Head of caudate nucleus (tissue), 42 donors: ENCODE data around the gene BHLHE41.

Experiments used
- DNase-seq, 42 donors: peaks; one replicate each; pipeline versions ENCODE4 v3.0.0 to v3.0.0-alpha.2; 2020 to 2021; ENCODE audit warnings: mixed read lengths in 7 of 42
- intact Hi-C: fragments of 100-400 bp; cut with DNase I; formaldehyde crosslinking; loops from one replicate; pipeline ENCODE4 v1.15.0; 2022

BHLHE41 gene

DNA sequence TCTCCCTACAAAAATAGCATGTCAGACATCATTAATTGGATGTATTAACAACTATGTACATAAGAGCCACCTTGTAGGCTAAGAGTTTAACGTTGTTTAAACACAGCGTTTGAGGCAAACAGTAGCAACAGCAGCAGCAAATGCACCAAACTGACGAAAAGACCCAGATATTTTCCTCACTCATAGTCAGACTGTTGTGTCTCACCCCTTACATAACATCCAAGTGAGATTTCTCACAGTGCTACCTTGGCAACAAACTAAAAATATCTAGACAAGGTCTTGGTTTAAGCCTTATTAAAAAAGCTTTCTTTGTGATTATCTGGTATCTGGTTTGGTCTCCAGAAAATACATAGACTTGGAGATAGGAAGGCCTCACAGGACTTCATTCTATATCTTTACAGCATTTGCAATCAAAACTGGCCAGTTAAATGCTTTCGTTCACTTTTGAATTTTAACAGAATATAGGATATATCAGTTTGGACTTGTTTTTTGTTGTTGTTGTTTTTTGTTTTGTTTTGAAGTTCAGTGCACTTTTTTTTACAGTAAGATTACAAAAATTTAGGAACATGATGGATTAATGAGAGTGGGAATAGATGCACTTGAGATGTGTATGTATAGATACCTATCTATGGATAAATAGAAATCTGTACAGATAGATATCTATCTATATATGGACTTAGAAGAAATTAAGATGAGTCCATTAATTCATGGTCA, 4.1 kb downstream of the BHLHE41 start:
- DNase-seq: peak in 2 of 42 donors; percentile 35 to 38
- intact Hi-C loops: loop anchor here (10.0 kb wide), 2 partner anchors 104 to 344 kb away; no protein-coding TSS in a partner anchor

DNA sequence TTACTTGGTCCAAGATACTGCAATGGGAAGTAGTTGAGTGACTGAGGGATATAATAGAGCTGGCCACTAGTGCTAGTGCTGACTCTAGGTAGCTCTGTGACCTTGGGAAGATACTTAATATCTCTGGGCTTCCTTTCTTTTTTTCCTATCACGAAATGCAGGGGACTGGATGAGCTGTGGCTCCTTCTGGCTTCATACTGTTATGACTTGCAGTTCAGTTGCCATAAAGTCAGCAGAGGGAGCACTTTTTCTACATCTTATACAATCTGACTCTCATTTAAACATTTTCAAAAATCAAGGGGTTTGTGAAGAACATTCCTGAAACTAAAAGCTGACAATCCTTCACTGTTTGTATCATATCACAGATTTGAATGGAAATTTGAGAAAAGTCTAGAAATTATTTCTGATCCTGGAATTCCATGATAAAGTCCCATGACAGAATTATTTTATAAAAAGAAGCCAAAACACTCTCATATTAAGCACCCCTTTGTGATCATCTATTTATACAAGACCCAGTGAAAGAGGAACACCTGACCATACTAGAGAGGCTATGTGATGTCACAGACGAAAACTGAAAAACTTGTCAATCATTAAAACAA, 5.3 kb downstream of the BHLHE41 start:
- intact Hi-C loops: loop anchor here (10.0 kb wide), 1 partner anchor 495 kb away; no protein-coding TSS in a partner anchor
- DNase-seq: peak in 15 of 42 donors; percentile 24 to 81 (median 56)

DNA sequence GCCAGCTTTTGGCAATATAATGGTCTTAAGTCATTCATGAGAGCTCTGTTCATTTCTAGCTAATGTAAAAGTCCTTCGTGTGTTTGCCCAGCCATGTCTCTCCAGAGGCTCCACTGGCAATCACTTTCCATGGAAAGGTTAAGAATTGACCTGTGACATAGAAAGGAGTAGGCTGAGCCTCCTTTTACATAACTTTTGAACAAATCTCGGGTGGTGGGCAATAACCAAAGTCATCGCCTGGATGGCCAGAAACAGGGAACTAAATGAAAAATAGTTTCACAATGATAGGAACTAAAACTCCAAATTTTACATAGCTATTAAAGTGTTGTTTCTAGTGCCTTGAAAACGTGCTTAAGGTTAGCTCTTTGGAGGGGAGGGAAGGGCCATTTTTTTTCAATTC, 6.5 kb downstream of the BHLHE41 start:
- intact Hi-C loops: loop anchor here (10.0 kb wide), 1 partner anchor 496 kb away; no protein-coding TSS in a partner anchor

DNA sequence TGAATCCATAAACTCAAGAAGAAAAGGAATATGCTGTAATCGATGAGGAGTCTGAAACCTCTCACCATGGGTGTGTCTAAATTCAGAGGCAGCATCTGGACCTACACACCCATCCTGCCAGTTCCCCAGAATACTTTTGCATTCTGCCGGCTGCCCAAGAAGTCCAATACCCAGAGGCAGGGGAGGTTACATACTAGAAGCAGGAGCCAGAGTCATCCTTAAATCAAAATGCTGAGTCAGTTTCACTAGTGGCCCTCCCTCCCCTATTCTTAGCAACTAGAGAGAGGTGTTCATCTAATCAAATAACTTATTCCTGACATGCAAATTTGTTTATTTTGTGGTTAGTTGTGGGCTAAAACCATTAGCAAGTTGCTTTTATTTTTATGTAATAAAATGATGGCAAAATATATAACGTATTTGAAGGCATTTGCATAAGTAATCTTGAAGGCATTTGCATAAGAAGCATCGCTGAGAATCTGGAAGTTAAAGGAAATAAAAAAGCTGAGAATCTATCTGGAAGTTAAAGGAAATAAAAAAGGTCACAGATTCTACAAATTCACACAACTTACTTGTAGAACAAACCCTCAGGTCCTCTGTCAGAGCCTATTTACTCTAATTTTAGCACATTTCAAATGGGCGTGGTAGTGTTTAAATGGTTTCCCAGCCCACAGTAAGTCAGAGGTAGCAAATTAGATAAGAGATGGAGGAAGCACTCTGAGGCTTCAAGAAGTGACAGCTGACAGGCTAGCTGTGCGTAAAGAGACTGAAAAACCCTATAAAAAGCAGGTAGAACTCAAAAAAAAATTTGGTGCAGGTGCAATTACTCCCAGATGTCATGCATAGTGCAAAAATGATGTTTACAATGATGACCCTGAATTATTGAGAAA, 7.8 kb downstream of the BHLHE41 start:
- DNase-seq: peak in 6 of 42 donors; percentile 8 to 62 (median 26)
- intact Hi-C loops: loop anchor here (10.0 kb wide), 1 partner anchor 498 kb away; no protein-coding TSS in a partner anchor

More for the DNA sequence above, 6.5 kb downstream of the BHLHE41 start:
- no peak for DNase-seq

DNA sequence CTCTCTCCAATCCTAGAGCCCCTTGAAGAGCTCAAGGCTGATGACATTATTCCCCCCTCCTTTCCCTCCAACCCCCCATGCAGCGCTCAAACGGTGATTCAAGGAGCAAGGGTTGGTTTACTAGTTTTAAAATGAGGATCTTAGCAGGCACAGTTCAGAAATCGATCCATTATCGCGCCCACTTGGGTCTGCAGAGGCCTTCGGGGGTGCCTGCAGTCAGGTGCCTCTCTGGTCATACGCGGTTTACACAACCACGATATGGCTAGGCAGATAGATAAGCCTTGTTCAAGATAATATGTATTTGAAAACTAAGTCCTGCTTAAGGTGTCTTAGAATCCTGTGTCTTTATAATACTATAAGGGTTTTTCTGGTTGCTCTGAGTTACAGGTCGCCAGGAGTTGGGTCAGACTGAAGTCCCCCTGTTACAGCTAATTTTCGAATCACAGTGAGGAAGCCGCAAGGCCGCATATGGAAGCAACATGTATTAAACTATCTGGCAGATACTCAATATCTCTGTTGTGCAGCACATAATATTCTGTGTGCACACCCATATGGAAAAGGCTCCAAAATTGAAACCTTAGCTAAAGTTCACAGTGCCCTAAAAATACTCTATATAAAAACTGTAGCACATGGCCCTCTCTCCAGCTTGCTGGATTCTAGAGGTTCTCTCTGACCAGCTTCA, 10.0 kb downstream of the BHLHE41 start:
- peak in 3 of 42 donors; percentile 26 to 46 (median 34) for DNase-seq
- intact Hi-C loops: loop anchor here (5.0 to 10.0 kb wide), 2 partner anchors 407 to 500 kb away; no protein-coding TSS in a partner anchor

DNA sequence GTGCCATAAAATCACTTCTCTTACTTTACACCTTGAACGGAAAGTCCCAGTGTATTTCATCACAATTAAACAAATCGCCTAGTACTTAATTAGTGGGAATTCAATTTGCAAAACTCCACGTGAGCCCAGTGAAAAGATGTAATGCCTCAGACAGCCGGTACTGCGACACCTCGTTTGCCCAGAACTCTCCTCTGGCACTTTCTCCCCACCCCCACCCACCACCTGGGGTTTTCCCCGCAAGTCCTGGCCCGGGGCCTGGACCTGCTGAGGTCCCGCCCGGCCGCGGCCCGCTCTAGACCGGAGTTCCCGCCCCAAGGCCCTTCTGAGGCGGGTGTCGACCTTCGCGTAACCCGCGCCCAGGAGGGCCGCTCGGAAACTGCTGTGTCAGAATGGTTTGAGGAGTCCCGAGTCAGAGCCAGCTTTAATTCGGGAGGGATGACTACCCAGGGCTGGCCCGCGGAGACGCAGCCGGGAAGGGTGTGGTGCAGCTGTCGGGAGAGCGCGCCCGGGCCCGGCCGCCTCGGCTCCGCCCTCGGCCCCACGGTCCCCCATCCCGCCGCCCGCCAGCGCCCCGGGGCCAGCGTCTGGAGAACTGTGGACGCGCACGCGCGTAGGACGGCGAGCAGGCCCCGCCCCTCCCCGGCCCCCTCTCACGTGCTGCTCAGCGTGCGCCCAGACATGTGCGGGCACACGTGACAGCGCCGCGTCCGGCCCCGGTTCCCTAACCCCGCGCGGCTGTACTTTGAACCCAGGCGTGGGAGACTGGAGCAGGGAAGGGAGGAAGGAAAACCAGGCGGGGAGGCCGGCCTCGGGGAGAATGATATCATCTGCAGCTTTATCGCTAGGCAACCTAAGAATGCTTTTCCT, 10.8 kb downstream of the BHLHE41 start:
- intact Hi-C loops: loop anchor here (5.0 to 10.0 kb wide), 2 partner anchors 408 to 501 kb away; no protein-coding TSS in a partner anchor
- DNase-seq: peak; percentile 77 to 97 (median 92)

DNA sequence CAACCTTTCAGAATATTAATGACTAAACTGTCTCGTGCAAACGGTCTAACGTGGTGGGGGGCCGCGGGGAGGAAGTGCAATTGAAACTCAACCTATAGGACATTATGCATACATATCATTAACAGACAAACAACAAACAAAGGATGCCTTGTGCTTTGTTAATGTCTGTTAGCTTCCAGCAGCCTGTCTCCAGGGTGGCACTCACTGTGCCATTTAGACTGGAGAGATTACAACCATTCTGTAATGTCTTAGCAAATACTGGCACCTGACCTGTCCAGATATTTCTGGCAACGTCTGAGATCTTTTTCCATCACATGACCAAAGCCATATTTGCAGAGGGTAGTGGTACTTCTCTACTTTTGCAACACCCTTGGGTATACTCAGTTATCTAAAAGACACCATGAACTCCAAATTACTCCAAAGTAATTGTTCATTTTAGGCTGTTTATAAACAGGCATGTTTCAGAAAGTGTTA, 11.6 kb downstream of the BHLHE41 start:
- intact Hi-C loops: loop anchor here (5.0 to 10.0 kb wide), 2 partner anchors 409 to 502 kb away; no protein-coding TSS in a partner anchor
- peak in 1 of 42 donors; percentile 18 for DNase-seq

DNA sequence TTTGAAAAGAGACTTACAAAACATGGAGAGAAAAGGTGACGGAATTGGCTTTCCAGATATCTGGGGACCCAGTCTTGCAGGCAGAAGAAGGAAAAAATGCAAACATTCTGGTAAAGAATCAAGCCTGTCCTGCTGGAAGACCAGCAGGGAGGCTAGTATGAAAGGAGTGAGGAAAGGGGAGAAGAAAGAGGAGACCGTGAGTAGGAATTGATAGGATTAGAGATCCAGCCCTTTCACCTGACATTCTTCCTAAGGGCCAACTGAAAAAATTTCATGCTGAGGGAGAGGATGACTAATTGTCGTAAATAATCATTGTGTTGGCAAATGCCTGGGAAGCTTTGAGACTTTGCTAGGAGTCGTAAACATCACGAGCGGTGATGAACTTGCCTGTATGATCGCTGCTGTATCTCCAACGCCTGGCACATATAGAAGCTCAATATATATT, 12.1 kb downstream of the BHLHE41 start:
- DNase-seq: no peak
- intact Hi-C loops: loop anchor here (5.0 to 10.0 kb wide), 2 partner anchors 410 to 502 kb away; no protein-coding TSS in a partner anchor

DNA sequence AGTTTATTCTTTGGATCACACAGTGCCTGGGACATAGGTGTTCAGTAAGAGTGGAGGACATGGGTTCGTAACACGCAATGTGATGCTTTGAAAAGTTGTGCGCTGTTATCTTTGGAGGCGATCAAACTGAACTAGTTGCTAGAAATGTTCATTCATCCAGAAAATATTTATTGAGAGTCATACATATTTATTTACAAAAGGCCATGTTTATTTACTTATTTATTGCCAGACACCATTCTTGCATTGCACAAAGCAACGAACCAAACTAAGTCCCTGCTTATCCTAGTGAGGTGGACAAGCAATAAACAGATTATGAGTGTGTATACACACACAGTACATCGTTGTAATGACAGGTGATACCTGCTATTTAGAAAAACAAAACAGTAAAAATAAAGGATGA, 12.6 kb downstream of the BHLHE41 start:
- no peak for DNase-seq
- intact Hi-C loops: loop anchor here (5.0 to 10.0 kb wide), 2 partner anchors 410 to 503 kb away; no protein-coding TSS in a partner anchor

DNA sequence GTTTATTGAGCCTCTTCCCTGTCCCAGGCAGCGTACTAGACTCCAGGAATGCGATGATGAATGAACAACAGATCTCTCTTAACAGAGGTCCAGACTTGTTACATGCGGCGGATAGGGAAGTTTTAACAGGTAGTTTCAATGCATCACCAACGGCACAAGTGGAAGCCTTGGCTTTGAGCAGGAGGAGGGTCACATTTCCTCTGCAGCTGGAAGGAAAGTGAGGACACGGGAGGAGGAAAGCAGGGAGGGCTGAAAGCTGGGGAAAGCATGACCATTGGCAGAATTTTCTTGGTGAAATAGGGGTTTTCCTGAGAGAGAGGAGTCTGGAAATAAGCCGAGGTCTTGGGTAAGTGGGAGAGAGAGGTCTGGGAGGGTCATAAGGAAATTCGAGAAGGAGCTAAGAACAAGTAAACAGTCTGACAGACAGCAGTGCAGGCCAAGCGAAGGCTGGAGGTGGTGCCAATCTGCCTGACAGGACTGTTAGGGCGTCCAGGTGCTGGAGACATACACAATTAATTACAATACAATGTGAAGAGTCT, 15.4 kb downstream of the BHLHE41 start:
- no peak for DNase-seq
- intact Hi-C loops: no loop called here

DNA sequence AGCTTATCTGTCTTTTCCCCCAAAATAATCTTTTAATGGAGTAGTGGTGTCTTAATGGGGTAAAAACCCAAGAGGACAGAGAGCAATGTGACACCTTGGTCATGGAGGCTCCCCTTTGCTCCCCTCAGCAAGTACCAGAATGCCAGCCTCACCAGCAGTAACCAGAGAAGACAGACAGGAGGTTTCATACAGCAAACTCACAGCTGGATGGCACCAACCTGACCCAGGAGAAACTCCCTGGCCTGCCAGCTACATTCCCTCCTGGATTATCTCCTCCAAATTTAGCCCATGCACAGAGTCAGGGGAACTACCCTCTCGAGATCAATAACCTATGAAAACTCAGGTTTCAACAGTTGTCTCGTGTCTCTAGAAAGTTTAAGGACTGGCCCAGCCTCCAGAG, 15.9 kb downstream of the BHLHE41 start:
- intact Hi-C loops: no loop called here

DNA sequence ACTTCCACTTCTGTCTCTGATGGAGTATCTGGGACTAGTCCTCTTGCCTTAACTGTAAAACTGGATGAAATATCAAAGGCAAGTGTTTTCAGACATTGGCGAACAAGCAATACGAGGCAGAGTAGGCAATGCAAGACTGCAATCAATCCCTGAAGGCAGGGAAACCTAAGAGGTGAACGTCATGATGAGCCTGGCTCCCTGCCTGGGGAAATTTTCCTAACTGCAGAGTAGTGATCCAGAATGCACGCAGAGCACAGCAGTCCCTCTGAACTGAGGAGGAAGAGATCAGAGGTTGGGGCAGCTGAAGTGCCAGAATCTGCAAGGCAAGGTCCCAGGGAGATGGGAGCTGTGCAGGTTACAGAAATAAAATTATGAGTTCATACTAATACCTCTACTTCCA, 18.5 kb downstream of the BHLHE41 start:
- DNase-seq: no peak
- intact Hi-C loops: no loop called here

More for the DNA sequence above, 15.9 kb downstream of the BHLHE41 start:
- no peak for DNase-seq

DNA sequence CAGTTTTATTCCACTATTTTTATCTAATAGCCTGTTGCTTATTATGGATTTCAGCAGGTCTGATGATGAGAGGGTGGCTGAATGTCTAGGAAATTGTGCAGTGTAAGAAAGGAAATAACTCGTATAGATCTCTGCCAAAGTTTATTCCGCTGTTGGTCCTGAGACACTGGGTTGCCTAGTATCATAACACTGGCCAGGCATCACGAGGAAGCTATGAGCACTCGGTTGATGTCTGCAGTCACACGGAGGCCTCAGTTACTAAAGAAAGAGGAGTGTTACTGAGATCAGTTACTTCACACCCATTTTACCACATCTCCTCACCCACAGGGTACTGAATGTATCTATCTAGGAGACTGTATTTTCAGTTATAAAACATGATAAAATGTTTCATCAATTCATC, 21.9 kb downstream of the BHLHE41 start:
- intact Hi-C loops: no loop called here
- DNase-seq: no peak

DNA sequence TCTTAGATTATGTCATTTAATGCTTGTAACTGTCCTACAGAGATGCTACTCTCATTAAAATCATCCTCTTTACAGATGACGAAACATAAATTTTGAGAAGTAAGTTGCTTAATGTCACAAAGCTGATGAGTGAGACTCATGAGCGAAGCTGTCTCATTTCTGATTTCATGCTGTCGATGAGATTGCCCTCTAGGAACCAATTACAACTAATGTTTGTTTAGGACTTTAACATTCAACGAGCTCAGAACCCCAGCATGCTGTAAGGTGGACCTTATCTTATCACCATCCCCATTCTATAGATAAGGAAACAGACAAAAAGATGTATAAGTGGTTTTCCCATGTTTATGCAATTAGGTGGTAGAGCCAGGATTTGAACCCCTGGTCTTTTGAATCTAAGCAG, 23.1 kb downstream of the BHLHE41 start:
- DNase-seq: no peak
- intact Hi-C loops: no loop called here

DNA sequence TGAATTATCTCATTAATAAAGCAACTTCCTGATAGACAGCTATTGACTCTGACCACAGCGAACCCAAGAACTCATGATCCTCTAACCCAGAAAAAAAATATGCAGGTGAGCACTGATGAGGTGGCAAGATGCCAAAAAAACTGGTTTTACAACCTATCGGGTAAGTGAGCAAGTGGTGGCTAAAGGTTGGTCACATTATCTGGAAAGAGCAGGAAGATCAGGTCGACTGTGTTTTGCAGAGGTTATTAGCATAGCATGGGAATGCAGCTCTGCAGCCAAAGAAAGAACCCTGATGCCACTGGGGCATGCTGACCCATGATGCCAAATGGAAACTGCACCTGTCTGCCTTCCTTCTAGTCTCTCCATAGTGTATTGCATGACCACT, 23.5 kb downstream of the BHLHE41 start:
- intact Hi-C loops: no loop called here
- no peak for DNase-seq

DNA sequence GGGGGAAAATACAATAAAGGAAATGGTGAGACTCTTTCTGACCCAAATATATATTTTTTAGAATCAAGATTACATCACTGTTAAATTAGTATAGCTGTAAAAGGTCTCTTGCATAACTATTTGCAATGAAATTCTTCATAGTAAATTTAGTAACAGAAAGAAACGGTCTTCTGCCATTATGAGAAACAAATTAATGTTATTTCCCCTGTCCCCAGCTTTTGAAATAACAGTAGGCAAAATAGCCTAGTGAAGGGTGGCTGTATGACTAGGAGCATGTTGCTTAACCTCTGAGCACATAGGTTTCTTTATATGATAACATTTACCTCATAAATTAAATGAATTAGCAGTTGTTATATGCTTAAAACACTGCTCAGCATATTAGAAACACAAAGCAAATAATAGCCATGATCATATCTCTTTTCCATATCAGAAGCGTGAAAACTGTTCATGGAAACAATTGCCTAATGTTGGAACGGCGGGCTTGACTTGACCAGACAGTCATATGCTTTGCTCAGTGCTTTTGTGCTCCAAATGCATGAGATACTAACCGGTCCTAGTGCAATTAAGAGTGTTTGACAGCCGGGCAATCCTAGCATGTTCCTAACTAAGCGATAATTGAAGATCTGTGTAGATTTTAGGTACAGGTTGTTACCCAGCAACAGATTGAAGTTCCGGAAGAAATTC, 24.0 kb downstream of the BHLHE41 start:
- no peak for DNase-seq
- intact Hi-C loops: no loop called here
